GM21717 (cell line): ENCODE results near the gene PBX3.

ENCODE experiments used
- ATAC-seq: cut with Tn5 transposase; IDR thresholded peaks from one replicate; pipeline ENCODE4 v1.9.1; 2021; ENCODE audit warnings: mild to moderate bottlenecking, moderate library complexity; ENCODE audit not compliant: unreplicated experiment

Gene PBX3

DNA sequence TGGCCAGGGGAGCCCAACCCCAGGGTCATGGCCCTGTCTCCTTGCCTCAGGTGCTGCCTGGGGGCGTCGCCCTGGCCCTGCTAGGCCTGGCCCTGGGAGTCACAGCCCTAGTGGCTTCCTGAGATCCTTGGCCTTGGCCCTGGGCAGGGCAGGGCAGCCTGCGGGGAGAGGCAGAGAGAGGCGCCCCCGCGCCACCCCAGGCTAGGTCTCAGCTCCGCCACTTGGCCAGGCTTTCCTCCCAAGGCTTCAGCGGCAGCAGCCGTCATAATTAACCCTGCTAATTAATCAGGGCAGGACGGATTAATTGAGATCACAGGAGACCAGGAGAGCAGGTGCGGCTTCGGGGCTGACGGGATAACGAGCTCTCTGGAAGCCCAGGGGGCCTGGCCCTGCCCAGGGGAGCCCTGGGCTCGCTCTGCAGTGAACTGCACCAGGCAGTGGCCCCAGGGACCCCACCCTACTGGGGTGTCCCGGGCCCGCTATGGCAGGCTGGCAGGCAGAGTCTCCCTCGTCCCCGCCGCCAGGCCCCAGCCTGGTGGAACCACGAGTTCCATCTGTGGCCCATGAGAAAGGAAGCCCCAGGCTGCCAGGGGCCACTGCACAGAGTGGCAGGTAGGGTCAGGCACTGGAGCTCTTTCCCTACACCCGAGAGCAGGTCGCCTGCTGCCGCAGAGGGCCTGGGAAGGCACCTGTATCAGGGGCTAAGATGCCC, 269.6 kb downstream of the PBX3 start:
- ATAC-seq: no peak
